Skeletal muscle satellite cell (primary cell): ENCODE measurements around the gene SMTN.

Experiments used
- H3K27me3 ChIP-seq: 2 replicates; pipeline ENCODE4 v1.7.0; 2013; ENCODE audit warnings: low read length; ENCODE audit not compliant: control insufficient read depth, insufficient read depth
- H3K36me3 ChIP-seq: 2 replicates; pipeline ENCODE4 v1.7.0; 2013; ENCODE audit warnings: mild to moderate bottlenecking, control low read depth, low read length; ENCODE audit not compliant: insufficient read depth
- H3K4me1 ChIP-seq: 2 replicates; pipeline ENCODE4 v1.7.0; 2013; ENCODE audit warnings: low read length; ENCODE audit not compliant: control insufficient read depth, insufficient read depth
- H3K4me2 ChIP-seq: 2 replicates; pipeline ENCODE4 v1.7.0; 2013; ENCODE audit warnings: mild to moderate bottlenecking, low read length
- H3K4me3 ChIP-seq: 2 replicates; pipeline ENCODE4 v1.7.0; 2013; ENCODE audit warnings: low read length
- H3K9ac ChIP-seq: 2 replicates; pipeline ENCODE4 v1.7.0; 2013; ENCODE audit warnings: mild to moderate bottlenecking, low read depth, low read length, moderate library complexity
- H3K9me3 ChIP-seq: replicated peaks from 2 replicates; pipeline ENCODE4 v1.7.0; 2013; ENCODE audit warnings: mild to moderate bottlenecking, control low read depth, low read length

SMTN gene

GRCh38 chr22:31126128-31126868 is 45.2 kb downstream of the SMTN start:
- H3K9ac ChIP-seq = no peak overlapping the region
- peaks cover 25% of the 10 kb centered on the region for H3K27me3 ChIP-seq
- peaks cover 6% of the 10 kb centered on the region for H3K4me1 ChIP-seq
- H3K4me2 ChIP-seq = no peak overlapping the region
- no peaks in the 10 kb centered on the region for H3K36me3 ChIP-seq
- no peak overlapping the region for H3K4me3 ChIP-seq
- no peaks in the 10 kb centered on the region for H3K9me3 ChIP-seq

- Histone ChIP-seq H3K4me2 (no peak overlapping the region), H3K4me1 (peaks cover 6% of the 10 kb centered on the region), H3K9ac (no peak overlapping the region), H3K27me3 (peaks cover 25% of the 10 kb centered on the region), H3K9me3 (no peaks in the 10 kb centered on the region), H3K36me3 (no peaks in the 10 kb centered on the region), H3K4me3 (no peak overlapping the region)
Observed at GRCh38 chr22:31126869-31127175, 45.7 kb downstream of the SMTN start.

- Histone ChIP-seq H3K9me3 (no peaks in the 10 kb centered on the region), H3K27me3 (peaks cover 25% of the 10 kb centered on the region), H3K9ac (no peak overlapping the region), H3K4me3 (no peak overlapping the region), H3K4me1 (peaks cover 6% of the 10 kb centered on the region), H3K36me3 (no peaks in the 10 kb centered on the region), H3K4me2 (no peak overlapping the region)
Observed at GRCh38 chr22:31127181-31127772, 46.2 kb downstream of the SMTN start.

- H3K9ac ChIP-seq = no peak overlapping the region
- no peak overlapping the region for H3K4me3 ChIP-seq
- H3K4me2 ChIP-seq = no peak overlapping the region
- H3K9me3 ChIP-seq = no peaks in the 10 kb centered on the region
- H3K36me3 ChIP-seq = no peaks in the 10 kb centered on the region
- H3K4me1 ChIP-seq = no peaks in the 10 kb centered on the region
- peaks cover 23% of the 10 kb centered on the region for H3K27me3 ChIP-seq
Observed at GRCh38 chr22:31128156-31128555, 47.0 kb downstream of the SMTN start.

- H3K27me3 ChIP-seq = no peaks in the 10 kb centered on the region
- H3K4me1 ChIP-seq = no peaks in the 10 kb centered on the region
- no peak overlapping the region for H3K4me3 ChIP-seq
- H3K9me3 ChIP-seq = no peaks in the 10 kb centered on the region
- H3K36me3 ChIP-seq = no peaks in the 10 kb centered on the region
- H3K9ac ChIP-seq = no peak overlapping the region
- no peak overlapping the region for H3K4me2 ChIP-seq
Observed at GRCh38 chr22:31130873-31131272, 49.8 kb downstream of the SMTN start.

- Histone ChIP-seq H3K36me3 (no peaks in the 10 kb centered on the region), H3K9ac (no peak overlapping the region), H3K9me3 (no peaks in the 10 kb centered on the region), H3K4me3 (no peak overlapping the region), H3K4me1 (no peaks in the 10 kb centered on the region), H3K4me2 (no peak overlapping the region), H3K27me3 (peaks cover 21% of the 10 kb centered on the region)
Observed at GRCh38 chr22:31133911-31134310, 52.8 kb downstream of the SMTN start.

GRCh38 chr22:31134688-31135087 is 53.6 kb downstream of the SMTN start:
- Histone ChIP-seq H3K27me3 (peaks cover 29% of the 10 kb centered on the region), H3K4me2 (no peak overlapping the region), H3K4me3 (no peak overlapping the region)

GRCh38 chr22:31135706-31136105 is 54.6 kb downstream of the SMTN start:
- Histone ChIP-seq H3K9ac (no peak overlapping the region), H3K36me3 (no peaks in the 10 kb centered on the region), H3K4me3 (no peak overlapping the region), H3K27me3 (peaks cover 39% of the 10 kb centered on the region), H3K4me1 (no peaks in the 10 kb centered on the region), H3K9me3 (no peaks in the 10 kb centered on the region), H3K4me2 (no peak overlapping the region)

More at GRCh38 chr22:31134688-31135087, 53.6 kb downstream of the SMTN start:
- no peaks in the 10 kb centered on the region for H3K9me3 ChIP-seq
- no peaks in the 10 kb centered on the region for H3K4me1 ChIP-seq
- no peak overlapping the region for H3K9ac ChIP-seq
- H3K36me3 ChIP-seq = no peaks in the 10 kb centered on the region

GRCh38 chr22:31136155-31136554 is 55.0 kb downstream of the SMTN start:
- no peaks in the 10 kb centered on the region for H3K36me3 ChIP-seq
- H3K4me1 ChIP-seq = no peaks in the 10 kb centered on the region
- H3K27me3 ChIP-seq = peaks cover 44% of the 10 kb centered on the region
- no peak overlapping the region for H3K4me3 ChIP-seq
- no peaks in the 10 kb centered on the region for H3K9me3 ChIP-seq
- H3K9ac ChIP-seq = no peak overlapping the region
- H3K4me2 ChIP-seq = no peak overlapping the region

GRCh38 chr22:31136711-31137110 is 55.6 kb downstream of the SMTN start:
- no peaks in the 10 kb centered on the region for H3K4me1 ChIP-seq
- no peak overlapping the region for H3K4me3 ChIP-seq
- peaks cover 48% of the 10 kb centered on the region for H3K27me3 ChIP-seq
- H3K9ac ChIP-seq = no peak overlapping the region
- no peak overlapping the region for H3K4me2 ChIP-seq
- H3K36me3 ChIP-seq = no peaks in the 10 kb centered on the region
- H3K9me3 ChIP-seq = no peaks in the 10 kb centered on the region

GRCh38 chr22:31137721-31138120 is 56.6 kb downstream of the SMTN start:
- H3K4me2 ChIP-seq = no peak overlapping the region
- no peak overlapping the region for H3K9ac ChIP-seq
- H3K36me3 ChIP-seq = no peaks in the 10 kb centered on the region
- no peak overlapping the region for H3K4me3 ChIP-seq
- no peaks in the 10 kb centered on the region for H3K4me1 ChIP-seq
- H3K9me3 ChIP-seq = no peaks in the 10 kb centered on the region
- peaks cover 53% of the 10 kb centered on the region for H3K27me3 ChIP-seq

- H3K9me3 ChIP-seq = no peaks in the 10 kb centered on the region
- H3K27me3 ChIP-seq = peaks cover 53% of the 10 kb centered on the region
- H3K9ac ChIP-seq = no peak overlapping the region
- H3K36me3 ChIP-seq = no peaks in the 10 kb centered on the region
- no peak overlapping the region for H3K4me2 ChIP-seq
- no peaks in the 10 kb centered on the region for H3K4me1 ChIP-seq
- no peak overlapping the region for H3K4me3 ChIP-seq
Observed at GRCh38 chr22:31138126-31138525, 57.0 kb downstream of the SMTN start.
